Measurements from ENCODE around the gene TMEM203. TPM values are rescaled to one million over a fixed set of nuclear protein-coding genes. Genes with fewer than 3 reads are reported as not detected.

Gene TMEM203
- total and polyA plus RNA-seq, 4 donors = 21.5 to 27.5 (median 25.8) TPM

DNA sequence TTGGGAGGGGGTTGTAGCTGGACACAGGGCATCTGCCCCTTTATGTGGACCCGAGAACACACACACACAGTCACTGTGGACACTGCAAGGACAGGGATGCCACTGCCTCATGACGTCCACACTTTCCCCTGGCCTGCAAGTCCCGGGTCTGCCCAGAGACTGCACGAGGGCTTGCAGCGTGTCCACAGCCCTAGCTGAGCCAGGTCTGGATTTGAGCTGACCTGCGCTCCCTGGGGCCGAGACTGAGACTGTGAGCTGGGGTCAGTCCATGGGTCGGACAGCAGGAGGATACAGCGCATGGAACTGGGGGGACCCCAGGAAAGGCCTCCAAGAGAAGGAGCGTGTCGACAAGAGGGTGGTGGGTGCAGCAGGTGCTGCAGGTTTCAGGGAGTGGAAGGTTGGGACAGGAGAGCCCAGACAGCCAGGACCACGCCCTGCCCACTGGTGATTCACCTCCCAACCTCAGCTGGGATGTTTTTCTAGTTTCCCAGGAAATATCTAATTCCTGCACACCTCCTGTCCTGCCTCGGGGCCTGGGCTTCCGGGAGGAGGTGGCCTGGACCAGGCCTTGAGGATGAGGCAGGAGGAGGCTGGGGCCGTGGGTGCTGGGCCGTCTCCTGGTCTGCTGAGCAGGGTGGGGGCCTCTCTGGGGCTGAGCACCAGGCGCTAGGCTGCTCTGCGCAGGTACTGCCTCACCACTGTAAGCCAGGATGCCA lies 21.0 kb upstream of the TMEM203 start:
- whole genome bisulfite sequencing, 2 donors = 73 to 74% methylated on average over 18 of the region's 18 CpGs
- no peaks in the 10 kb centered on the region for H3K36me3 ChIP-seq (ENCODE audit: control insufficient read depth in 1 of 2, insufficient read depth in 2 of 2, low read length in 1 of 2)
- no peak for DNase-seq
- no peak overlapping the region for H3K27ac ChIP-seq (ENCODE audit: low read depth in 1 of 2, low read length in 2 of 2)
- H3K4me3 ChIP-seq (ENCODE audit: low read length in 2 of 2) = no peak overlapping the region
- no peaks in the 10 kb centered on the region for H3K4me1 ChIP-seq (ENCODE audit: control insufficient read depth in 1 of 2, insufficient read depth in 2 of 2, low read length in 2 of 2)
- ATAC-seq (ENCODE audit: low FRiP score) = no peak
- no peaks in the 10 kb centered on the region for H3K27me3 ChIP-seq (ENCODE audit: control insufficient read depth in 1 of 2, insufficient read depth in 2 of 2, low read length in 1 of 2)
- intact Hi-C loops (cut with DNase I) = loop anchor here in 1 of 2 donors (5.0 kb wide), 1 partner anchor 104 kb away; no protein-coding TSS in a partner anchor
- H3K9me3 ChIP-seq (ENCODE audit: control insufficient read depth, low read length) = no peaks in the 10 kb centered on the region

DNA sequence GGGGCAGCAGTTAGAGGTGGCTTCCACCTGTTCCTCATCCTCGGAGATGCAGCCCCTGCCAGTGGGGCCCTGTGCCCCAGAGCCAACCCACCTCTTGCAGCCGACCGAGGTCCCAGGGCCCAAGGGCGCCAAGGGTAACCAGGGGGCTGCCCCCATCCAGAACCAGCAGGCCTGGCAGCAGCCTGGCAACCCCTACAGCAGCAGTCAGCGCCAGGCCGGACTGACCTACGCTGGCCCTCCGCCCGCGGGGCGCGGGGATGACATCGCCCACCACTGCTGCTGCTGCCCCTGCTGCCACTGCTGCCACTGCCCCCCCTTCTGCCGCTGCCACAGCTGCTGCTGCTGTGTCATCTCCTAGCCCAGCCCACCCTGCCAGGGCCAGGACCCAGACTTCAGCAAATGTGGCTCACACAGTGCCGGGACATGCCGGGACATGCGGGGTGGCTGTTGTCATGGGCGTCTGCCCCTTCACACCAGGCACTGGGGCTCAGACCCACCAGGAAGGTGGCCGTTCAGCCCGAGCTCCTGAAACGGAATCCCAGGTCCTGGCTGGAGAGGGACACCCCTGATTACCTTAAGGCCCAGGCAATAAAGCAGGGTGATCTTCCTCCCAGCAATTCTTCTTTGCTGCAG lies 20.4 kb upstream of the TMEM203 start:
- intact Hi-C loops (cut with DNase I) = loop anchor here in 1 of 2 donors (5.0 kb wide), 1 partner anchor 104 kb away; no protein-coding TSS in a partner anchor
- ATAC-seq (ENCODE audit: low FRiP score) (no peak), DNase-seq (no peak)
- Histone ChIP-seq H3K36me3 (ENCODE audit: control insufficient read depth in 1 of 2, insufficient read depth in 2 of 2, low read length in 1 of 2) (no peaks in the 10 kb centered on the region), H3K4me1 (ENCODE audit: control insufficient read depth in 1 of 2, insufficient read depth in 2 of 2, low read length in 2 of 2) (no peaks in the 10 kb centered on the region), H3K27me3 (ENCODE audit: control insufficient read depth in 1 of 2, insufficient read depth in 2 of 2, low read length in 1 of 2) (no peaks in the 10 kb centered on the region), H3K27ac (ENCODE audit: low read depth in 1 of 2, low read length in 2 of 2) (no peak overlapping the region), H3K9me3 (ENCODE audit: control insufficient read depth, low read length) (no peaks in the 10 kb centered on the region), H3K4me3 (ENCODE audit: low read length in 2 of 2) (no peak overlapping the region)
- 77 to 84% methylated on average over 15 to 21 of the region's 21 CpGs for WGBS, 2 donors

DNA sequence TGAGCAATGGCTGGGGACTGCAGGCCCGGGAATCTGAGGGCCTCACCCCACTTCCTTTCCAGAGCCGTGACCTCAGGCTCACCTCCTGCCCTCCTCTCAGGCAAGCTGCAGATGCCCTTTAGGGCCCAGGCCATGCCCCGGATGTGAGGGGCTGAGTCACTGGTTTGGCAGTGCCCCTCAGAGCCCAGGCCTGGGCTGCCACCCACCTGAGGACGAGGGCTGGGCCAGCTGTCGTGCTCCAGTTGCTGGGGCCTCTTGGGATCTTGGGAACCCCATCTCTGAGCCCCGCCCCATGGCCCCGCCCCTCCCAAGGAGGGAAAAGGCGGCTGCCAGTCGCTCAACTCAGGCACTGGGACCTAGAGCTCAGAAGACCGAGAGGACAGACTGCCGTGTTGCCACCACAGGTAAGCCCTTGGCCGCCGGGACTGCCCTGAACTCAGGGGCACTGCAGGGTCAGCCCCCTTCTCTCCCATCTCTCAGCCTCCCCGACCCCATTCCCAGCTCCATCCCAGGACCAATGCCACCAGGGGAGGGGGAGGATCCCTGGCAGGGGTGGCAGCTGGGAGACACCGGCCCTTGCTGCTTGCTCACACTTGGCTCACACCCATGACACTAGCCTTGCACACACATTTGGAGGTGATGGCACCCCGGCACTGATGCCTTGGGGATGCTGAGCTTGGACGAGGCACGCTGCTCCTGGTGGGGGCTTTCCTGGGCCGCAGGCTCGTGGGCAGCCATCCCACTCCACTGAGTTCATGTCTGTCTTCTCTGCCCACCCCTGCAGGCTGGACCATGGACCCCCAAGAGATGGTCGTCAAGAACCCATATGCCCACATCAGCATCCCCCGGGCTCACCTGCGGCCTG lies 19.6 kb upstream of the TMEM203 start, which contains the start of gene CYSRT1:
TSS of gene CYSRT1 (plus strand) at position 345 of the 865 bp plus-strand sequence. CDS start at position 793, 448 bp downstream.
- H3K4me3 ChIP-seq (ENCODE audit: low read length in 2 of 2) = no peak within 1 kb of the TSS
- 51 to 54% methylated on average over 21 to 23 of the region's 23 CpGs for WGBS, 2 donors
- no peaks in the 10 kb centered on the region for H3K4me1 ChIP-seq (ENCODE audit: control insufficient read depth in 1 of 2, insufficient read depth in 2 of 2, low read length in 2 of 2)
- no peaks in the 10 kb centered on the region for H3K36me3 ChIP-seq (ENCODE audit: control insufficient read depth in 1 of 2, insufficient read depth in 2 of 2, low read length in 1 of 2)
- ATAC-seq (ENCODE audit: low FRiP score) = no peak
- H3K27ac ChIP-seq (ENCODE audit: low read depth in 1 of 2, low read length in 2 of 2) = peak within 1 kb of the TSS in 1 of 2 donors; percentile 77
- DNase-seq = no peak
- no peaks in the 10 kb centered on the region for H3K9me3 ChIP-seq (ENCODE audit: control insufficient read depth, low read length)
- intact Hi-C loops (cut with DNase I) = loop anchor here in 1 of 2 donors (5.0 kb wide), 1 partner anchor 103 kb away; no protein-coding TSS in a partner anchor
- no peaks in the 10 kb centered on the region for H3K27me3 ChIP-seq (ENCODE audit: control insufficient read depth in 1 of 2, insufficient read depth in 2 of 2, low read length in 1 of 2)

DNA sequence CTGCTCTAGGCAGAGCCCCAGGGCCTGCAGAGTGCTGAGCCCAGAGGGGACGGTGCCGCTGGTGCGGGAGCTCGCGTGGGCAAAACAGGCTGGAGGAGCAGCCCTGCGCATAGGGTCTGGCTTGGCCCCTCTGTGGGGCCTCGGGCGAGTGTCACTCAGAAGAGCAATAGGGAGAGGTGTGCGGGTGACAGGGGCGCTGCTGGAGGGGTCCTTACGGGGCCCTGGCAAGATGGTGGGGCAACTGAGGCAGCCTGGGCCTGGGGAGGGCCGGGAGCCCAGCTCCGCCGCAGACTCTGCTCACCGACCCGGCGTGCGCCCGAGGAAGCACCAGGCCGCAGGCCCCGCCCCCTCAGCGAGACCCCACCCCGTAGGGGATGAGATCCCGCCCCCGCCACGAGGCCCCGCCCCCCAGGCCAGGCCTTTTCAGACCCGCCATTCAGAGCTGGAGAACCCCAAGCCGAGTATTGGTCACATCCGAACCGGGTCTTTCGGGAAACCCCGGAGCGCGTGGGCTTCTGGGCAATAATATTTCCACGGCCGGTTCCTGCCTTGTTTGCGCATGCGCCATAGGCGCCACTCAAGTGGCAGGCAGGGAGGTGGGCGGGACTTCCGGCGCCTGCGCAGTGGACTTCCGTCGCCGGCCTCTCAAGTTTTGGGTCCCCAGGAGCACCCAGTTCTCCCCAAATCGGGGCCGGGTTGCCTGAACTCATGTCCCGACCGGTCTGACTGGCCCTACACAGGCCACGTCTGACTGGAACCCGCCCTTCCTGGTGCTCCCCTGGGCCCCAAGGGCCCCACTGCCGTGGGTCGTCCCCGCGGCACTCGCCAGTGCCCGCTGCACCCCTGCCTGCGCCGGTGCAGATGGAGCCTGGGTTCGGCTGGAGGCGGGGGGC lies 17.9 kb upstream of the TMEM203 start:
- intact Hi-C loops (cut with DNase I) = no loop called here
- Histone ChIP-seq H3K27me3 (ENCODE audit: control insufficient read depth in 1 of 2, insufficient read depth in 2 of 2, low read length in 1 of 2) (no peaks in the 10 kb centered on the region), H3K27ac (ENCODE audit: low read depth in 1 of 2, low read length in 2 of 2) (peak overlapping the region; percentile 8 to 77), H3K9me3 (ENCODE audit: control insufficient read depth, low read length) (no peaks in the 10 kb centered on the region), H3K36me3 (ENCODE audit: control insufficient read depth in 1 of 2, insufficient read depth in 2 of 2, low read length in 1 of 2) (no peaks in the 10 kb centered on the region), H3K4me3 (ENCODE audit: low read length in 2 of 2) (peak overlapping the region; percentile 36 to 75), H3K4me1 (ENCODE audit: control insufficient read depth in 1 of 2, insufficient read depth in 2 of 2, low read length in 2 of 2) (no peaks in the 10 kb centered on the region)
- WGBS, 2 donors = 1 to 2% methylated on average over 51 to 63 of the region's 63 CpGs
- ATAC-seq (ENCODE audit: low FRiP score) (peak; percentile 95), DNase-seq (peak; percentile 98 to 99)

DNA sequence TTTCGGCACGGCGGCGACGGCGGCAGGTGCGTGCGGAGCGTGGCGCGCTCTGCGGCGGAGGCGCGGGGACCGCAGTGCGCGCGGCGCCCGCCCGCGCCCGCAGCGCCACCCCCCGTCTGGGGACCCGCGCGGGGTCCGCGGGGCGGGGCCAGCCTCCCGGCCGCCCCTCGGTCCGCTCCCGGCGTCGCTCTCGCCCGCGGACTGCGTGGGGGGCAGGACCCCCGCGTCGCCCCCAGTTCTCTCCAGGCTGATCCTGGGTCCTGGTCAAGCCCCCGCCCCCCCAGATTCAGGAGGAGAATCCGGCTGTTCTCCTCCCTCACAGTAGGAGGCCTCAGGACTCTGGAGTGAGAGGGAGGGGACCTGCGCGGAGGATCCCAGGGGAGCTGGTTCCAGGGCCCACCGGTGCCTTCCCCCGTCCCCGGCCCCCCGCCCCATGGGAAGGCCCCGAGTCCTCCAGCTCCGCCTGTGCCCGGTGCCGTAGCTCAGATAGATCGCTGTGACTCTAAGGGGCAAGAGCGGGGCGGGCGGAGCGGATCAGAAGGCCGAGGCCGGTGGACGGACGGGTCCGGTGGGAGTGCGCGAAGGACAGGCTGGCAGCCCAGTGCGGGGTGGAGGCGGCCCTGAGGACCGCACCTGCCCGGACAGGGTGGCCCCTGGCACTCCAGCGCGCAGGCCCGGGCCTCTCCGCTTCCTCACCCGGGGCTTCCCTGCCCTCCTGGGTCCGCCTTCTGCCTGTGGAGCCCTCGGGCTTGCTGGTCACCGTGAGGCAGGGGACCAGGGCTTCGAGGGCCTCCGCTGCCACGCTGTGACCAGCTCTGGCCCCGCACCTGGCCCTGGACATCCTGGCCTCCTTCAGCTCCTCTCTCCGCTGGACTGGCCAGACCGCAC lies 17.0 kb upstream of the TMEM203 start, which contains the start of gene RNF208:
TSS of gene RNF208 (minus strand) at position 51 of the 888 bp plus-strand sequence. CDS start 1,028 bp downstream, outside the sequence.
- intact Hi-C loops (cut with DNase I) = no loop called here
- Histone ChIP-seq H3K4me1 (ENCODE audit: control insufficient read depth in 1 of 2, insufficient read depth in 2 of 2, low read length in 2 of 2) (no peaks in the 10 kb centered on the region), H3K27me3 (ENCODE audit: control insufficient read depth in 1 of 2, insufficient read depth in 2 of 2, low read length in 1 of 2) (no peaks in the 10 kb centered on the region), H3K9me3 (ENCODE audit: control insufficient read depth, low read length) (no peaks in the 10 kb centered on the region), H3K27ac (ENCODE audit: low read depth in 1 of 2, low read length in 2 of 2) (peak within 1 kb of the TSS in 1 of 2 donors; percentile 8), H3K4me3 (ENCODE audit: low read length in 2 of 2) (peak within 1 kb of the TSS; percentile 3 to 40), H3K36me3 (ENCODE audit: control insufficient read depth in 1 of 2, insufficient read depth in 2 of 2, low read length in 1 of 2) (no peaks in the 10 kb centered on the region)
- DNase-seq (no peak), ATAC-seq (ENCODE audit: low FRiP score) (peak; percentile 0)
- 4 to 6% methylated on average over 46 to 88 of the region's 88 CpGs for WGBS, 2 donors

DNA sequence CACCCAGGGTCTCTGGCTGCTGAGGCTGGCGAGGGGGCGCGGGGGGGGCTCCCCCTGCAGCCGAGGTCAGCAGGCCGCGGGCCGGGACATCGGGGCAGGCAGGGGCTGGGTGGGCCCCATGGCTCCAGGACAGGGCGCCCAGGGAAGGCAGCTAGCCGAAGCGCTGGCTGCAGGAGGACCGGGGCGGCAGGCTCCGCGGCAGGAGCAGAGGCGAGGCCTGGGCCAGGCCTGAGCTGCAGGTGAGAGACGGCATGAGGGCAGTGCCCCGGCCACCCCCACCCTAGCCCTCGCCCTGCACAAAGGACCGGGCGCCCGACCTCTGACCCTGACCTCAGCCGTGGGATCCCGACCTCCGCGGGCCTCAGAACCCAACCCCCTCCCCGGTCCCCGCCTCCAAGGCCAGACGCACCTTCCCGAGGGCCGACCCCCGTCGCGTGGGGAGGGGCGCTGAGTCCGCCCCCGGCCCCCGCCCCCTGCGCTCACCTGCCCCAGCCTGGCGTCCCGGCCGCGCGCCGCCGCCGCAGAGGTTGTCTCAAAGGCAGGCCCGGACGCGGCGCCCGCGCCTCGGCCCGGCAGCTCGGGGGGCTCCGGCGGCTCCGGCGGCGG lies 16.2 kb upstream of the TMEM203 start:
- no peaks in the 10 kb centered on the region for H3K36me3 ChIP-seq (ENCODE audit: control insufficient read depth in 1 of 2, insufficient read depth in 2 of 2, low read length in 1 of 2)
- DNase-seq = no peak
- H3K4me1 ChIP-seq (ENCODE audit: control insufficient read depth in 1 of 2, insufficient read depth in 2 of 2, low read length in 2 of 2) = no peaks in the 10 kb centered on the region
- H3K27me3 ChIP-seq (ENCODE audit: control insufficient read depth in 1 of 2, insufficient read depth in 2 of 2, low read length in 1 of 2) = no peaks in the 10 kb centered on the region
- whole genome bisulfite sequencing, 2 donors = 8 to 9% methylated on average over 39 to 61 of the region's 61 CpGs
- H3K9me3 ChIP-seq (ENCODE audit: control insufficient read depth, low read length) = no peaks in the 10 kb centered on the region
- intact Hi-C loops (cut with DNase I) = no loop called here
- ATAC-seq (ENCODE audit: low FRiP score) = no peak
- H3K27ac ChIP-seq (ENCODE audit: low read depth in 1 of 2, low read length in 2 of 2) = no peak overlapping the region
- H3K4me3 ChIP-seq (ENCODE audit: low read length in 2 of 2) = peak overlapping the region; percentile 3 to 40

DNA sequence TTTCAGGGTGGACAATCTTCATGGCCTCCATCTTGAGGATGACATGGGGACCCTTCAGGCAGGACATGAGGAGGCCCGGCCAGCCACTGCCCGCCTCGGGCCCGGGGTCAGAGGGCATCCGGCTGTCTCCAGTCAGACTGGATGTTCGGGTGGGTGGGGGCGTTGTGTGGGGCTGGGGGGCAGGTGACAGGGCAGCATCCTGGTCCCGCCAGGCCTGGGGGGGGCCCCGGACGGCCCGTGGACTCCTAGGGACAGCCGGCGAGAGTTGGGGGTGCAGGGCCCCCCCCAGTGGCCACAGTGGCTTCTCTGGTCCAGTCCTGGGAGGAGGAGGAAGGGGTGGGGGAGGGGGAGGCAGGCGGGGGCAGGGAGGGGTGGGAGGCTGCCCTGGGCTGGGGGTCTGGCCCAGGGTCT lies 15.7 kb upstream of the TMEM203 start:
- no peak for DNase-seq

More for the DNA sequence above, 15.7 kb upstream of the TMEM203 start:
- Histone ChIP-seq H3K4me3 (ENCODE audit: low read length in 2 of 2) (no peak overlapping the region), H3K9me3 (ENCODE audit: control insufficient read depth, low read length) (no peaks in the 10 kb centered on the region), H3K27me3 (ENCODE audit: control insufficient read depth in 1 of 2, insufficient read depth in 2 of 2, low read length in 1 of 2) (no peaks in the 10 kb centered on the region), H3K4me1 (ENCODE audit: control insufficient read depth in 1 of 2, insufficient read depth in 2 of 2, low read length in 2 of 2) (no peaks in the 10 kb centered on the region), H3K27ac (ENCODE audit: low read depth in 1 of 2, low read length in 2 of 2) (no peak overlapping the region), H3K36me3 (ENCODE audit: control insufficient read depth in 1 of 2, insufficient read depth in 2 of 2, low read length in 1 of 2) (no peaks in the 10 kb centered on the region)
- 90% methylated on average over 9 to 14 of the region's 14 CpGs for WGBS, 2 donors
- intact Hi-C loops (cut with DNase I) = no loop called here
- no peak for ATAC-seq (ENCODE audit: low FRiP score)
